BE2C (cell line): ENCODE measurements around the gene CACNA1F.
A peak's percentile ranks its signal among the peaks of the same experiment; 100 is the strongest.

Source experiments
- DNase-seq: peaks from one replicate; pipeline ENCODE4 v3.0.0-alpha.2; 2020
- H3K27me3 ChIP-seq: fragments of 250-450 bp; sonication (Bioruptor Pico); 2 replicates; pipeline ENCODE4 v1.5.1; 2020; ENCODE audit warnings: mild to moderate bottlenecking
- H3K36me3 ChIP-seq: fragments of 250-450 bp; sonication (Bioruptor Pico); 2 replicates; pipeline ENCODE4 v1.5.1; 2020; ENCODE audit warnings: mild to moderate bottlenecking
- H3K4me1 ChIP-seq: fragments of 250-450 bp; sonication (Bioruptor Pico); 2 replicates; pipeline ENCODE4 v1.5.1; 2020
- H3K4me3 ChIP-seq: 2 replicates; pipeline ENCODE4 v1.5.1; 2011; ENCODE audit warnings: low read depth, low read length
- H3K9me3 ChIP-seq: fragments of 250-450 bp; sonication (Bioruptor Pico); 2 replicates; pipeline ENCODE4 v1.5.1; 2020
- TF ChIP-seq, protein P1 (sequence below): IDR thresholded peaks from 2 replicates; pipeline ENCODE4 v1.5.1; 2012; ENCODE audit warnings: mild to moderate bottlenecking, low read depth, low read length

CACNA1F gene

DNA sequence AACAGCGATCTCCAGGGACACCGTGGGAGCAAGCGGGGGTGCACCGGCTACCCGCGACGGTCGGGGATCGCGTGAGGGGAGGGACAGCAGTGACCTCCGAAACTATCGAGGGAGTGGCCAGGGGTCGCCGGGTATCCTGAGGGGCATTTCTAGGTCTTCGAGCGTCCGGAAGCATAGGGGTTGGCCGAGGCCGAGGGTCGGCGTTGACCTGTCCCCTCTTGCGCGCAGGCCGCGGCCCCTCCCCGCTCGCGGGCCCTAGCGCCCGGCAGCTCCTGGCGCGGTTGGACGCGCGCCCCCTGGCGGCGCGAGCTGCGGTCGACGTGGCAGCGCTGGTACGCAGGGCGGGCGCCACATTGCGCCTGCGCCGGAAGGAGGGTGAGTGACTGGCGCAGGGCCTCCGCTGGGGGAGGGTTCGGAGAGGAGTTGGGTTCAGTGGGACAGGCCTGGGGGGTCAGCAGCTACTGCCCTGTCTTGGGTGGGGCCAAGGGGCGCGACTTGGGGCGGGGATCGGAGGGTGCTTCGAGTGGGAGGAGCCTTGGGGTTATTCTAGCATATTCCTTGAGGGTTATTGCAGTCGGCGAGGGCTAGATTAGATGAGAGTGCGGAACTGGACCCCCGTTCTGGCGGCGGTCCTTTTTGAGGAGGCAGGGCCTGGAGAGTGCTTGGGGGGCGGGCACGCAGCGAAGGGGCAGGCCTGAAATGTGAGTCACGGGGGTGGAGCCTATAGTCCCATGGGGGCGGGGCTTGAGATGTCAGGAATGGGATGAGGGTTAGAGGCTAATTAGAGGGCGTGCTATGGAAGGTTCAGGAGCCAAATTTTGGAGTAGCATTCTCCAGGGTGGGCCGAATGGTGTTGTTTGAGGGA is 69.4 kb downstream of the CACNA1F start:
- H3K9me3 ChIP-seq, result no peaks in the 10 kb centered on the region
- H3K4me3 ChIP-seq, result peak overlapping the region; percentile 50
- peak; percentile 88 for DNase-seq
- H3K27me3 ChIP-seq, result no peaks in the 10 kb centered on the region
- H3K36me3 ChIP-seq, result no peaks in the 10 kb centered on the region
- TF ChIP-seq, protein P1, sequence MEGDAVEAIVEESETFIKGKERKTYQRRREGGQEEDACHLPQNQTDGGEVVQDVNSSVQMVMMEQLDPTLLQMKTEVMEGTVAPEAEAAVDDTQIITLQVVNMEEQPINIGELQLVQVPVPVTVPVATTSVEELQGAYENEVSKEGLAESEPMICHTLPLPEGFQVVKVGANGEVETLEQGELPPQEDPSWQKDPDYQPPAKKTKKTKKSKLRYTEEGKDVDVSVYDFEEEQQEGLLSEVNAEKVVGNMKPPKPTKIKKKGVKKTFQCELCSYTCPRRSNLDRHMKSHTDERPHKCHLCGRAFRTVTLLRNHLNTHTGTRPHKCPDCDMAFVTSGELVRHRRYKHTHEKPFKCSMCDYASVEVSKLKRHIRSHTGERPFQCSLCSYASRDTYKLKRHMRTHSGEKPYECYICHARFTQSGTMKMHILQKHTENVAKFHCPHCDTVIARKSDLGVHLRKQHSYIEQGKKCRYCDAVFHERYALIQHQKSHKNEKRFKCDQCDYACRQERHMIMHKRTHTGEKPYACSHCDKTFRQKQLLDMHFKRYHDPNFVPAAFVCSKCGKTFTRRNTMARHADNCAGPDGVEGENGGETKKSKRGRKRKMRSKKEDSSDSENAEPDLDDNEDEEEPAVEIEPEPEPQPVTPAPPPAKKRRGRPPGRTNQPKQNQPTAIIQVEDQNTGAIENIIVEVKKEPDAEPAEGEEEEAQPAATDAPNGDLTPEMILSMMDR, result peak; percentile 43
- H3K4me1 ChIP-seq, result peaks cover 4% of the 10 kb centered on the region

DNA sequence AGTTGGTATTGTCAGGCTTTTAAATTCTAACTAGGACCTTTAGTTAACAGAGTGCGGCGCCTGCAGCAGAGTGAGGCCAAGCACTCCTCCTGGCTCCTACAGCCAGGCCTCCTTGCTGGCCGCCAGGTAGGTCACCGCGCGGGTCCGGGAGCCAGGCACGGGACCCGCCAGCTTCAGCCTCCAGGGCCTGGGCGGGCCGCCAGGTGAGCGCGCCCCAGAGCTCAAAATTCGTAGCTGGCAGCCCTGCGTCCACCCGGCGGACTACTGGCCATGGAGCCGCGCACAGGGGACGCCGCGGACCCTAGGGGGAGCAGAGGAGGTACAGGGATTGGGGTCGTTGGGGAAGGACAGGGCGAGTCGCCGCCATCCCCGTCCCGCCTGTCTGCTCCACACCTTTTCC is 70.5 kb downstream of the CACNA1F start, which contains the start of gene MAGIX:
MAGIX (plus strand) TSS at position 139 of the 400 bp plus-strand sequence; CDS start at position 271, 132 bp downstream.
- H3K36me3 ChIP-seq, result no peaks in the 10 kb centered on the region
- H3K27me3 ChIP-seq, result no peaks in the 10 kb centered on the region
- DNase-seq, result no peak
- peak within 1 kb of the TSS; percentile 50 for H3K4me3 ChIP-seq
- H3K9me3 ChIP-seq, result no peaks in the 10 kb centered on the region
- H3K4me1 ChIP-seq, result peaks cover 4% of the 10 kb centered on the region
- TF ChIP-seq, protein P1, result no peak

DNA sequence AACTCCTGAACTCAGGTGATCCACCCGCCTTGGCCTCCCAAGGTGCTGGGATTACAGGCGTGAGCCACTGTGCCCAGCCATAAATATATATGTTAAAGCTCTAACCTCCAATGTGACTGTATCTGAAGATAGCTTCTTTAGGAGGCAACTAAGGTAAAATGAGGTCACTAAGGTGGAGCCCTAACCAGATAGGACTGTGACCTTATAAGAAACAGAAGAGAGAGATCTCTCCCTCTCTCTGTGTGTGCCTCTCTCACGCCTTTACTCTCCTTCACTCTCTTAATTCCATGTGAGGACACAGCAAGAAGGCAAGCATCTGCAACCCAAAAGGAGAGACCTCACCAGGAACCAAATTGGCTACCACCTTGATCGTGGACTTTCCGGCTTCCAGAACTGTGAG is 71.5 kb downstream of the CACNA1F start:
- H3K27me3 ChIP-seq, result no peaks in the 10 kb centered on the region
- no peak for DNase-seq
- no peaks in the 10 kb centered on the region for H3K36me3 ChIP-seq
- peaks cover 4% of the 10 kb centered on the region for H3K4me1 ChIP-seq
- no peaks in the 10 kb centered on the region for H3K9me3 ChIP-seq
- TF ChIP-seq, protein P1, result no peak
- no peak overlapping the region for H3K4me3 ChIP-seq

DNA sequence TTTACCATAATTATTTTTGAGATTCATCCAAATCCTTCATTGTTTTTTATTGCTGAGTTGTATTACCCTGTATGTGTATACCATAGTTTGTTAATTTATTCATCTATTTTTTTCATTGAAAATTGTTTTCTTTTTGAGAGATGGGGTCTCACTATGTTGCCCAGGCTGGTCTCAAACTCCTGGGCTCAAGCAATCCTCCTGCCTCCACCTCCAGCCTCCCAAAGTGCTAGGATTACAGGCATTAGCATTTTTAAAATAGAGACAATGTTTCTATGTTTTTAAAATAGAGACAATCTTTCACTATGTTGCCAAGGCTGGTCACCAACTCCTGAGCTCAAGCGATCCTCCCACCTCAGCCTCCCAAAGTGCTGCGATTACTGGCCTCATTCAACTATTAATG is 72.2 kb downstream of the CACNA1F start:
- no peak for DNase-seq
- Histone ChIP-seq H3K27me3 (no peaks in the 10 kb centered on the region), H3K4me1 (peaks cover 4% of the 10 kb centered on the region), H3K36me3 (no peaks in the 10 kb centered on the region), H3K9me3 (no peaks in the 10 kb centered on the region), H3K4me3 (no peak overlapping the region)
- TF ChIP-seq, protein P1, result no peak

DNA sequence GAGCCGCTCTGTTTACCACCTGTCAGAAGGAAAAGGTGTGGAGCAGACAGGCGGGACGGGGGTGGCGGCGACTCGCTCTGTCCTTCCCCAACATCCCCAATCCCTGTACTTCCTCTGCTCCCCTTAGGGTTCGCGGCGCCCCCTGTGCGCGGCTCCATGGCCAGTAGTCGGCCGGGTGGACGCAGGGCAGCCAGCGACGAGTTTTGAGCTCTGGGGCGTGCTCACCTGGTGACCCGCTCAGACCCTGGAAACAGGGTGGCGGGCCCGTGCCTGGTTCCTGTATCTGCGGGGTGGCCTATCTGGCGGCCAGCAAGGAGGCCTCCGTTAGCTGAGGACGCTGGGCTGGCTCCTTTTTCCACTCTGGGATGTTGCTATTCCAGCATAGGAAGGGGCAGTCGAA is 75.9 kb downstream of the CACNA1F start:
- Histone ChIP-seq H3K4me3 (no peak overlapping the region), H3K9me3 (no peaks in the 10 kb centered on the region), H3K4me1 (no peaks in the 10 kb centered on the region), H3K36me3 (no peaks in the 10 kb centered on the region), H3K27me3 (no peaks in the 10 kb centered on the region)
- TF ChIP-seq, protein P1, result no peak
- no peak for DNase-seq
